HCT116 (cell line): ENCODE results near the gene TRPC6. TPM values are rescaled to one million over a fixed set of nuclear protein-coding genes. Genes with fewer than 3 reads are reported as not detected.

Experiments used
- ATAC-seq: fragments of 200-7000 bp; cut with Tn5 transposase; 2 replicates; pipeline ENCODE4 v1.9.1; 2020; ENCODE audit warnings: mild to moderate bottlenecking, moderate library complexity
- BruUV-seq: library from RNA; stranded (reverse); fragments of 400-500 nt; replicated peaks from 2 replicates; lab custom pipeline; 2021; lab: Mats Ljungman, UMichigan
- CTCF ChIA-PET: fragments of 300-600 bp; sonication (Branson Sonifier 250); formaldehyde crosslinking; loops from one replicate; lab custom pipeline; 2021; ENCODE audit warnings: antibody characterized with exemption; lab: Charles Lee
- POLR2A ChIA-PET: fragments of 300-600, 350-600 bp; sonication (Branson Sonifier 250); formaldehyde crosslinking; loops from one replicate; lab custom pipeline; 2021; ENCODE audit warnings: antibody characterized with exemption; lab: Charles Lee
- RAD21 ChIA-PET, 2 experiments: fragments of 300-600 bp; sonication (Branson Sonifier 250); formaldehyde crosslinking; loops; one replicate each; lab custom pipeline; 2023; ENCODE audit warnings: low total read pairs in 2 of 2; ENCODE audit not compliant: uncharacterized antibody in 2 of 2, unreplicated experiment in 2 of 2, low non-redundant PET in 1 of 2; lab: Charles Lee
- DNase-seq: peaks from one replicate; pipeline ENCODE4 v3.0.0-alpha.2; 2010; ENCODE audit warnings: low read depth, low spot score
- H2AFZ ChIP-seq: fragments of 200-600 bp; shearing (Covaris generic), sonication (generic); 2 replicates; pipeline ENCODE4 v1.6.1; 2017; ENCODE audit warnings: low read depth, mixed run types, mixed read lengths, antibody characterized with exemption, low read length; ENCODE audit not compliant: poor library complexity, severe bottlenecking
- H3K27ac ChIP-seq: 2 replicates; pipeline ENCODE4 v1.5.1; 2012; ENCODE audit warnings: low read depth, low read length
- H3K27me3 ChIP-seq: fragments of 200-600 bp; sonication (generic); 2 replicates; pipeline ENCODE4 v1.6.1; 2016; ENCODE audit warnings: mixed run types, low read length, mixed read lengths; ENCODE audit not compliant: insufficient read depth
- H3K36me3 ChIP-seq, 2 experiments: fragments of 200-500 bp in 1 of 2; fragments of 200-600 bp in 1 of 2; sonication (Bioruptor generic) in 1 of 2; sonication (generic) in 1 of 2; 2 replicates each; pipeline versions ENCODE4 v1.5.1 to v1.6.1; 2014 to 2016; ENCODE audit warnings: low read length in 2 of 2, inconsistent platforms in 1 of 2, mixed read lengths in 1 of 2, mixed run types in 1 of 2; ENCODE audit not compliant: insufficient read depth in 2 of 2, control insufficient read depth in 1 of 2
- H3K4me1 ChIP-seq, 2 experiments: fragments of 200-600 bp in 1 of 2; sonication (generic) in 1 of 2; 2 replicates each; pipeline versions ENCODE4 v1.5.1 to v1.6.1; 2012 to 2017; ENCODE audit warnings: low read length in 2 of 2, inconsistent platforms in 1 of 2, mild to moderate bottlenecking in 1 of 2, mixed read lengths in 1 of 2, mixed run types in 1 of 2, moderate library complexity in 1 of 2; ENCODE audit not compliant: insufficient read depth in 2 of 2, control insufficient read depth in 1 of 2
- H3K4me2 ChIP-seq: fragments of 200-600 bp; sonication (generic); 2 replicates; pipeline ENCODE4 v1.6.1; 2017; ENCODE audit warnings: mixed run types, low read length, mixed read lengths
- H3K4me3 ChIP-seq, 2 experiments: fragments of 200-600 bp in 1 of 2; sonication (generic) in 1 of 2; replicated peaks in 1 of 2; 2 replicates each; pipeline ENCODE4 v1.5.1; 2011 to 2016; ENCODE audit warnings: low read length in 2 of 2, control low read depth in 1 of 2, low read depth in 1 of 2, mild to moderate bottlenecking in 1 of 2, mixed read lengths in 1 of 2, mixed run types in 1 of 2
- H3K79me2 ChIP-seq: fragments of 200-600 bp; sonication (generic); 2 replicates; pipeline ENCODE4 v1.6.1; 2017; ENCODE audit warnings: mild to moderate bottlenecking, mixed run types, low read length, moderate library complexity, mixed read lengths; ENCODE audit not compliant: insufficient read depth
- H3K9ac ChIP-seq: fragments of 200-600 bp; sonication (generic); 2 replicates; pipeline ENCODE4 v1.6.1; 2016; ENCODE audit warnings: low read length, mixed read lengths
- H3K9me2 ChIP-seq: fragments of 200-600 bp; sonication (generic), shearing (Covaris generic); 2 replicates; pipeline ENCODE4 v1.6.1; 2017; ENCODE audit warnings: mixed run types, mild to moderate bottlenecking, moderate library complexity; ENCODE audit not compliant: insufficient read depth
- H3K9me3 ChIP-seq, 2 experiments: fragments of 200-500 bp in 1 of 2; fragments of 200-600 bp in 1 of 2; sonication (Bioruptor generic) in 1 of 2; sonication (generic) in 1 of 2; 2 replicates each; pipeline ENCODE4 v1.6.1; 2014 to 2017; ENCODE audit warnings: low read length in 2 of 2, mixed read lengths in 2 of 2, inconsistent platforms in 1 of 2, low read depth in 1 of 2, mild to moderate bottlenecking in 1 of 2, mixed run types in 1 of 2, moderate library complexity in 1 of 2; ENCODE audit not compliant: control insufficient read depth in 1 of 2, insufficient read depth in 1 of 2
- H4K20me1 ChIP-seq: fragments of 200-600 bp; sonication (generic), shearing (Covaris generic); 2 replicates; pipeline ENCODE4 v1.6.1; 2017; ENCODE audit warnings: mixed run types, mild to moderate bottlenecking, moderate library complexity; ENCODE audit not compliant: insufficient read depth
- ATF3 ChIP-seq: IDR thresholded peaks from 2 replicates; pipeline ENCODE4 v1.6.1; 2012
- CBX3 ChIP-seq: IDR thresholded peaks from 2 replicates; pipeline ENCODE4 v1.6.1; 2012; ENCODE audit warnings: low read depth
- EZH2phosphoT487 ChIP-seq: fragments of 200-600 bp; IDR thresholded peaks from 2 replicates; pipeline ENCODE4 v1.6.1; 2018; ENCODE audit warnings: antibody characterized with exemption, borderline replicate concordance
- POLR2AphosphoS5 ChIP-seq: IDR thresholded peaks from 2 replicates; pipeline ENCODE4 v1.6.1; 2011; ENCODE audit warnings: mild to moderate bottlenecking, low read depth, low read length, moderate library complexity
- SP1 ChIP-seq: IDR thresholded peaks from 2 replicates; pipeline ENCODE4 v1.6.1; 2012; ENCODE audit warnings: low read depth
- SRF ChIP-seq: IDR thresholded peaks from 2 replicates; pipeline ENCODE4 v1.6.1; 2012; ENCODE audit warnings: low read depth
- TCF7L2 ChIP-seq: IDR thresholded peaks from 2 replicates; pipeline ENCODE4 v1.7.0; 2011; ENCODE audit warnings: borderline replicate concordance, inconsistent platforms; ENCODE audit not compliant: insufficient read depth, insufficient read length; ENCODE audit errors: extremely low read depth
- YY1 ChIP-seq: IDR thresholded peaks from 2 replicates; pipeline ENCODE4 v1.6.1; 2011; ENCODE audit warnings: low read length, low read depth, moderate library complexity, mild to moderate bottlenecking; ENCODE audit not compliant: insufficient replicate concordance; ENCODE audit errors: extremely low read depth
- ZNF274 ChIP-seq: fragments of 200-500 bp; sonication (Bioruptor generic); IDR thresholded peaks from 2 replicates; pipeline ENCODE4 v1.6.1; 2014; ENCODE audit warnings: mild to moderate bottlenecking, low read depth, low read length, inconsistent platforms
- intact Hi-C: fragments of 100-400 bp; cut with micrococcal nuclease; formaldehyde crosslinking; loops from 2 replicates; pipeline ENCODE4 v1.10.0; 2022
- total RNA-seq: library from RNA; stranded (reverse); gene quantifications from one replicate; pipeline ENCODE4 v1.2.1, GENCODE V29; 2021; ENCODE audit not compliant: unreplicated experiment
- TF ChIP-seq, protein P1 (sequence below), 3 experiments: fragments of 200-600 bp in 1 of 3; sonication (generic) in 1 of 3; IDR thresholded peaks in 2 of 3; conservative IDR thresholded peaks in 1 of 3; 2 replicates each; pipeline ENCODE4 v1.5.1; 2012 to 2017; ENCODE audit warnings: low read depth in 2 of 3, low read length in 2 of 3, antibody characterized with exemption in 1 of 3, borderline replicate concordance in 1 of 3, control low read depth in 1 of 3, mild to moderate bottlenecking in 1 of 3, mixed read lengths in 1 of 3, mixed run types in 1 of 3, moderate library complexity in 1 of 3; ENCODE audit not compliant: insufficient read depth in 1 of 3

TRPC6 gene
- total RNA-seq, 1 experiment from 2014 or later: not detected

- no peaks in the 10 kb centered on the region for H3K27me3 ChIP-seq
- ATAC-seq: no peak
- no peak overlapping the region for H3K27ac ChIP-seq
- no peak overlapping the region for H3K4me3 ChIP-seq
- TF ChIP-seq ATF3 (no peak), POLR2AphosphoS5 (no peak), YY1 (no peak), SRF (no peak), ZNF274 (no peak), TCF7L2 (no peak), EZH2phosphoT487 (no peak), CBX3 (no peak), SP1 (no peak)
- TF ChIP-seq, protein P1, sequence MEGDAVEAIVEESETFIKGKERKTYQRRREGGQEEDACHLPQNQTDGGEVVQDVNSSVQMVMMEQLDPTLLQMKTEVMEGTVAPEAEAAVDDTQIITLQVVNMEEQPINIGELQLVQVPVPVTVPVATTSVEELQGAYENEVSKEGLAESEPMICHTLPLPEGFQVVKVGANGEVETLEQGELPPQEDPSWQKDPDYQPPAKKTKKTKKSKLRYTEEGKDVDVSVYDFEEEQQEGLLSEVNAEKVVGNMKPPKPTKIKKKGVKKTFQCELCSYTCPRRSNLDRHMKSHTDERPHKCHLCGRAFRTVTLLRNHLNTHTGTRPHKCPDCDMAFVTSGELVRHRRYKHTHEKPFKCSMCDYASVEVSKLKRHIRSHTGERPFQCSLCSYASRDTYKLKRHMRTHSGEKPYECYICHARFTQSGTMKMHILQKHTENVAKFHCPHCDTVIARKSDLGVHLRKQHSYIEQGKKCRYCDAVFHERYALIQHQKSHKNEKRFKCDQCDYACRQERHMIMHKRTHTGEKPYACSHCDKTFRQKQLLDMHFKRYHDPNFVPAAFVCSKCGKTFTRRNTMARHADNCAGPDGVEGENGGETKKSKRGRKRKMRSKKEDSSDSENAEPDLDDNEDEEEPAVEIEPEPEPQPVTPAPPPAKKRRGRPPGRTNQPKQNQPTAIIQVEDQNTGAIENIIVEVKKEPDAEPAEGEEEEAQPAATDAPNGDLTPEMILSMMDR (IDR thresholded peaks at IDR 0.05 in 2 of 3, conservative IDR thresholded peaks at IDR 0.05 in 1 of 3; ENCODE audit: borderline replicate concordance in 1 of 3, insufficient read depth in 1 of 3, low read depth in 2 of 3, low read length in 2 of 3): no peak
- TF ChIP-seq, all 23 proteins: peak for 0
- ChIA-PET CTCF (no interaction called here), POLR2A (no interaction called here), RAD21 (no interaction called here)
- Histone ChIP-seq H3K9ac (no peak overlapping the region), H3K9me2 (no peaks in the 10 kb centered on the region), H3K36me3 (no peaks in the 10 kb centered on the region), H3K79me2 (no peaks in the 10 kb centered on the region), H4K20me1 (no peaks in the 10 kb centered on the region), H3K4me1 (peaks cover 2 to 27% of the 10 kb centered on the region in 2 experiments; a peak in 3 of 4 replicates), H2AFZ (no peak overlapping the region), H3K4me2 (no peak overlapping the region), H3K9me3 (no peaks in the 10 kb centered on the region)
- no peak for DNase-seq
- no TSS peak for BruUV-seq
- intact Hi-C loops: no loop called here
Observed at GRCh38 chr11:101444851-101445250, 139.0 kb downstream of the TRPC6 start.
